Measurements from ENCODE around the gene ADGRD2. TPM values are rescaled to one million over a fixed set of nuclear protein-coding genes. Genes with fewer than 3 reads are reported as not detected.

Gene ADGRD2
- total RNA-seq, 3 donors from 2014 or later = 2.6 to 2.9 TPM; not detected in 1

- DNase-seq (ENCODE audit: low spot score in 2 of 2) = no peak
- Histone ChIP-seq H3K27me3 (no peaks in the 10 kb centered on the region), H3K27ac (no peak overlapping the region), H3K36me3 (no peaks in the 10 kb centered on the region), H3K4me3 (no peak overlapping the region), H3K4me1 (no peaks in the 10 kb centered on the region), H3K9me3 (peaks cover 0 to 6% of the 10 kb centered on the region in 2 donors)
- intact Hi-C loops (cut with DNase I; ENCODE audit: low total_unique reads) = no loop called here
- no peak for TF ChIP-seq POLR2AphosphoS5 (IDR thresholded peaks at IDR 0.05)
- no peak for TF ChIP-seq CTCF (IDR thresholded peaks at IDR 0.05)
- no peak for TF ChIP-seq POLR2A (IDR thresholded peaks at IDR 0.05)
Measured at GRCh38 chr9:124467410-124468060, 17.3 kb downstream of the ADGRD2 start.

DNA sequence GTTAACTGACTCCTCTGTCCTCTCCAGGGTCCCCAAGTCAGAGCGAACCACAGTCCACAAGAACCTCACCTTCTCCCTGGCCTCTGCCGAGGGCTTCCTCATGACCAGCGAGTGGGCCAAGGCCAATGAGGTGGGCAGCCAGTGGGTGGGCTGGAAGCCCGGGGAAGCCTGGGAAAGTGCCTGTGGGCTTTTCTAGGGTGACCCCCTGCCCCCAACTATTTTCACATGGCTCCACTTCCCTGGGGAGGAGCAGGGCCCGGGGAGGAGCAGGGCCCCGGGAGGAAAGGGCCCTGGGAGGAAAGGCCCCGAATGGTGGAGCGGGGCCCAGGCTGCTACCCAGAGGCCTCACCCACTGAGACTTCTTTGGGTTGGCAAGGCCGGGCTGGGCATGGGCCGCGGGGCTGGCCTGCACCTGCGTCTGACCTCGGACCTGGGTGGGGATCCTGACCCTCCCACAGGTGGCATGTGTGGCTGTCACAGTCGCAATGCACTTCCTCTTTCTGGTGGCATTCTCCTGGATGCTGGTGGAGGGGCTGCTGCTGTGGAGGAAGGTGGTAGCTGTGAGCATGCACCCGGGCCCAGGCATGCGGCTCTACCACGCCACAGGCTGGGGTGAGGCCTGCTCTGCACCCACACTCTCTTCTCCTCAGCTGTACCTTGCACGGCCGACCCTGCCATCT is 17.9 kb downstream of the ADGRD2 start:
- TF ChIP-seq POLR2A (IDR thresholded peaks at IDR 0.05) (no peak), CTCF (IDR thresholded peaks at IDR 0.05) (no peak), POLR2AphosphoS5 (IDR thresholded peaks at IDR 0.05) (no peak)
- H3K36me3 ChIP-seq = no peaks in the 10 kb centered on the region
- no peaks in the 10 kb centered on the region for H3K27me3 ChIP-seq
- no peak overlapping the region for H3K27ac ChIP-seq
- H3K4me3 ChIP-seq = no peak overlapping the region
- no peak for DNase-seq (ENCODE audit: low spot score in 2 of 2)
- no peaks in the 10 kb centered on the region for H3K4me1 ChIP-seq
- H3K9me3 ChIP-seq = peaks cover 0 to 4% of the 10 kb centered on the region in 2 donors
- intact Hi-C loops (cut with DNase I; ENCODE audit: low total_unique reads) = no loop called here

DNA sequence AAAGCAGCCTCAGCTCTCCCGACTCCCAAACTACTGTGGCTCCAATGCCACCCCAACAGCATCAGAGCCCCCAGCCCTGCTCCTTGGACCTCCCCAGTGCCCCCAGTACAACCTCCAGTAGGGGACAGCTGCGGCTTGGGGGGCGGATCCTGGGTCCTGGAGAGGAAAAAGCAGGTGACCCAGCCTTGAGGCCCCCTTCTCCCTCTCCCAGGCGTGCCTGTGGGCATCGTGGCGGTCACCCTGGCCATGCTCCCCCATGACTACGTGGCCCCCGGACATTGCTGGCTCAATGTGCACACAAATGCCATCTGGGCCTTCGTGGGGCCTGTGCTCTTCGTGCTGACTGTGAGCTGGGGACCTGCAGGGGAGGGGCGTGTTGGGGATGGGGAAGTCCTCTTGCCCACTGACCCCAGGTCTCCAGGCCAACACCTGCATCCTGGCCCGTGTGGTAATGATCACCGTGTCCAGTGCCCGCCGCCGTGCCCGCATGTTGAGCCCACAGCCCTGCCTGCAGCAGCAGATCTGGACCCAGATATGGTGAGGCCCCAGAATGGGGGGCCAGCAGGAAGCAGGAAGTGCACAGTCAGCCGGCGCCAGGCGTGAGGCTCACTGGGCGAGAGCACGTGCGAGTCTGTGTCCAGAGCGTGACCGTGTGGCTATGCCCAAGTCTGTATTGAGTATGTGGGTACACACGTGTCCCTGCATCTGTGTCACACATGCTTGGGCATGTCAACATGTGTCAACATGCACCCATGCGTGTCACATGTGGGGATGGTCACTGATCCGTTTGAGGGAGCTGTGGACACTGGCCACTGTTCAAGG is 19.0 kb downstream of the ADGRD2 start:
- TF ChIP-seq POLR2A (IDR thresholded peaks at IDR 0.05) (no peak), CTCF (IDR thresholded peaks at IDR 0.05) (no peak), POLR2AphosphoS5 (IDR thresholded peaks at IDR 0.05) (no peak)
- H3K4me1 ChIP-seq = no peaks in the 10 kb centered on the region

DNA sequence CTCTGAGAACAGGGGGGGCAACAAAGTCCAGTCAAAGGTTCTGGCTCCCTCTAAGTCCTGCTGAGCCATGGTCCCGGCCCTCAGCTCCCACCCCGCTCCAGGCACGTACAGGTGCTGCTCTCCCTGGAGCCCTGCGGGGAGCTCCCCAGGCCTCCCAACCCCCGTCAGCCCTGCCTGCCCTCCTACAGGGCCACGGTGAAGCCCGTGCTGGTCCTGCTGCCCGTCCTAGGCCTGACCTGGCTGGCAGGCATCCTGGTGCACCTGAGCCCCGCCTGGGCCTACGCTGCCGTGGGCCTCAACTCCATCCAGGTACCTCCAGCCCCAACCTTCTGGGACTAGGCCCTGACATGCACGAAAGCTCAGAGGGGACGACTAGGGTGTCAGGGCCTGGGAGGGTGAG is 20.1 kb downstream of the ADGRD2 start:
- no peak for DNase-seq (ENCODE audit: low spot score in 2 of 2)
- no peak overlapping the region for H3K27ac ChIP-seq

More for the DNA sequence above, 19.0 kb downstream of the ADGRD2 start:
- no peak for DNase-seq (ENCODE audit: low spot score in 2 of 2)
- H3K36me3 ChIP-seq = no peaks in the 10 kb centered on the region
- H3K4me3 ChIP-seq = no peak overlapping the region
- intact Hi-C loops (cut with DNase I; ENCODE audit: low total_unique reads) = no loop called here
- no peaks in the 10 kb centered on the region for H3K27me3 ChIP-seq
- H3K9me3 ChIP-seq = no peaks in the 10 kb centered on the region
- no peak overlapping the region for H3K27ac ChIP-seq

More for the DNA sequence above, 20.1 kb downstream of the ADGRD2 start:
- no peaks in the 10 kb centered on the region for H3K4me1 ChIP-seq
- intact Hi-C loops (cut with DNase I; ENCODE audit: low total_unique reads) = loop anchor here (5.0 kb wide), 1 partner anchor 1998 kb away; no protein-coding TSS in a partner anchor
- TF ChIP-seq CTCF (IDR thresholded peaks at IDR 0.05) (no peak), POLR2AphosphoS5 (IDR thresholded peaks at IDR 0.05) (no peak), POLR2A (IDR thresholded peaks at IDR 0.05) (no peak)
- no peaks in the 10 kb centered on the region for H3K9me3 ChIP-seq
- H3K27me3 ChIP-seq = peaks cover 0 to 3% of the 10 kb centered on the region in 2 donors
- no peak overlapping the region for H3K4me3 ChIP-seq
- no peaks in the 10 kb centered on the region for H3K36me3 ChIP-seq

Measured in breast epithelium (tissue), 4 donors.